SU-DHL-6 (cell line): ENCODE results near the gene FOXP3.

Source experiments
- H2AFZ ChIP-seq: fragments of 200-600 bp; sonication (generic); 2 replicates; pipeline ENCODE4 v1.6.1; 2014; ENCODE audit warnings: low read depth, mild to moderate bottlenecking, moderate library complexity, mixed read lengths, antibody characterized with exemption, low read length; ENCODE audit not compliant: severe bottlenecking
- H3F3A ChIP-seq: fragments of 200-600 bp; shearing (Covaris generic); 2 replicates; pipeline ENCODE4 v1.6.0; 2016; ENCODE audit warnings: antibody characterized with exemption, mild to moderate bottlenecking; ENCODE audit not compliant: insufficient read depth
- H3K27ac ChIP-seq: fragments of 200-600 bp; sonication (generic); 2 replicates; pipeline ENCODE4 v1.5.1; 2016; ENCODE audit warnings: low read depth, mild to moderate bottlenecking, low read length, moderate library complexity, mixed read lengths
- H3K27me3 ChIP-seq: fragments of 200-600 bp; sonication (generic), shearing (Covaris generic); 2 replicates; pipeline ENCODE4 v1.6.0; 2014; ENCODE audit warnings: mild to moderate bottlenecking, low read length
- H3K36me3 ChIP-seq: fragments of 200-600 bp; sonication (generic); 2 replicates; pipeline ENCODE4 v1.6.1; 2014; ENCODE audit warnings: mild to moderate bottlenecking, low read length, mixed read lengths
- H3K4me2 ChIP-seq: fragments of 300-600, 200-600 bp; shearing (Covaris generic), sonication (generic); 2 replicates; pipeline ENCODE4 v1.6.0; 2014; ENCODE audit warnings: low read length, low read depth, mild to moderate bottlenecking; ENCODE audit not compliant: poor library complexity, severe bottlenecking
- H3K4me3 ChIP-seq: fragments of 200-600 bp; sonication (generic); 2 replicates; pipeline ENCODE4 v1.5.1; 2014; ENCODE audit warnings: antibody characterized with exemption, low read length, mild to moderate bottlenecking, mixed read lengths; ENCODE audit not compliant: insufficient read depth, poor library complexity, severe bottlenecking
- H3K79me2 ChIP-seq: fragments of 200-600 bp; sonication (generic); 2 replicates; pipeline ENCODE4 v1.6.1; 2014; ENCODE audit warnings: mild to moderate bottlenecking, low read length, moderate library complexity; ENCODE audit not compliant: insufficient read depth
- H3K9ac ChIP-seq: fragments of 200-600 bp; sonication (generic); 2 replicates; pipeline ENCODE4 v1.7.0; 2014; ENCODE audit warnings: mild to moderate bottlenecking, low read length
- H3K9me2 ChIP-seq: fragments of 200-600 bp; sonication (generic); replicated peaks from 2 replicates; pipeline ENCODE4 v1.6.1; 2014; ENCODE audit warnings: low read length; ENCODE audit not compliant: insufficient read depth
- H3K9me3 ChIP-seq: fragments of 200-600 bp; sonication (generic); 2 replicates; pipeline ENCODE4 v1.6.1; 2014; ENCODE audit warnings: low read length, mixed read lengths; ENCODE audit not compliant: insufficient read depth
- H4K20me1 ChIP-seq: fragments of 200-600 bp; sonication (generic); 2 replicates; pipeline ENCODE4 v1.6.1; 2014; ENCODE audit warnings: low read depth, mild to moderate bottlenecking, antibody characterized with exemption, low read length, moderate library complexity, mixed read lengths
- CTCF ChIP-seq: fragments of 200-600 bp; sonication (generic); IDR thresholded peaks from one replicate; pipeline ENCODE4 v1.5.1; 2017; ENCODE audit warnings: antibody characterized with exemption, mild to moderate bottlenecking, low read length, moderate library complexity; ENCODE audit not compliant: insufficient read depth, poor library complexity, severe bottlenecking
- EZH2phosphoT487 ChIP-seq: fragments of 200-600 bp; sonication (generic), shearing (Covaris generic); conservative IDR thresholded peaks from 2 replicates; pipeline ENCODE4 v1.6.1; 2018; ENCODE audit warnings: mild to moderate bottlenecking, antibody characterized with exemption, low read length, moderate library complexity, mixed read lengths

FOXP3 gene

GRCh38 chrX:49290215-49290614 lies 25.7 kb upstream of the FOXP3 start:
- TF ChIP-seq CTCF, result no peak
- H3K9me2 ChIP-seq, result no peaks in the 10 kb centered on the region
- H4K20me1 ChIP-seq, result no peaks in the 10 kb centered on the region
- no peak overlapping the region for H3K4me2 ChIP-seq
- no peaks in the 10 kb centered on the region for H3K27me3 ChIP-seq
- H3K9me3 ChIP-seq, result no peaks in the 10 kb centered on the region
- H3F3A ChIP-seq, result no peaks in the 10 kb centered on the region
- no peak overlapping the region for H3K4me3 ChIP-seq
- no peaks in the 10 kb centered on the region for H3K79me2 ChIP-seq
- H3K36me3 ChIP-seq, result no peaks in the 10 kb centered on the region
- no peak overlapping the region for H3K27ac ChIP-seq
- H3K9ac ChIP-seq, result no peak overlapping the region
- no peak overlapping the region for H2AFZ ChIP-seq

- H3K79me2 ChIP-seq, result no peaks in the 10 kb centered on the region
- H4K20me1 ChIP-seq, result no peaks in the 10 kb centered on the region
- H3K27ac ChIP-seq, result no peak overlapping the region
- no peak overlapping the region for H3K9ac ChIP-seq
- H3K4me3 ChIP-seq, result no peak overlapping the region
- no peaks in the 10 kb centered on the region for H3K9me3 ChIP-seq
- no peaks in the 10 kb centered on the region for H3K27me3 ChIP-seq
- no peak for TF ChIP-seq EZH2phosphoT487
- no peak for TF ChIP-seq CTCF
- no peaks in the 10 kb centered on the region for H3F3A ChIP-seq
- H2AFZ ChIP-seq, result no peak overlapping the region
- H3K36me3 ChIP-seq, result no peaks in the 10 kb centered on the region
- H3K9me2 ChIP-seq, result no peaks in the 10 kb centered on the region
- H3K4me2 ChIP-seq, result no peak overlapping the region
Measured at GRCh38 chrX:49287665-49288064, 23.2 kb upstream of the FOXP3 start.

GRCh38 chrX:49286581-49286980 lies 22.1 kb upstream of the FOXP3 start:
- no peaks in the 10 kb centered on the region for H3K36me3 ChIP-seq
- no peak overlapping the region for H3K27ac ChIP-seq
- no peaks in the 10 kb centered on the region for H3K27me3 ChIP-seq
- no peaks in the 10 kb centered on the region for H3K9me3 ChIP-seq
- no peak overlapping the region for H2AFZ ChIP-seq
- no peak overlapping the region for H3K4me3 ChIP-seq
- no peaks in the 10 kb centered on the region for H3F3A ChIP-seq
- H3K9me2 ChIP-seq, result no peaks in the 10 kb centered on the region
- H3K9ac ChIP-seq, result no peak overlapping the region
- no peaks in the 10 kb centered on the region for H3K79me2 ChIP-seq
- H3K4me2 ChIP-seq, result no peak overlapping the region
- H4K20me1 ChIP-seq, result no peaks in the 10 kb centered on the region
- no peak for TF ChIP-seq CTCF
- no peak for TF ChIP-seq EZH2phosphoT487

GRCh38 chrX:49286136-49286535 lies 21.6 kb upstream of the FOXP3 start:
- Histone ChIP-seq H3K9me2 (no peaks in the 10 kb centered on the region), H3K4me2 (no peak overlapping the region), H3K79me2 (no peaks in the 10 kb centered on the region), H3F3A (no peaks in the 10 kb centered on the region), H3K27me3 (no peaks in the 10 kb centered on the region), H3K9ac (no peak overlapping the region), H4K20me1 (no peaks in the 10 kb centered on the region), H3K27ac (no peak overlapping the region), H3K4me3 (no peak overlapping the region), H2AFZ (no peak overlapping the region), H3K36me3 (no peaks in the 10 kb centered on the region), H3K9me3 (no peaks in the 10 kb centered on the region)
- TF ChIP-seq EZH2phosphoT487 (no peak), CTCF (no peak)
